GM21381 (cell line): ENCODE results near the gene SRCIN1.

Source experiments
- ATAC-seq: cut with Tn5 transposase; IDR thresholded peaks from one replicate; pipeline ENCODE4 v1.9.1; 2021; ENCODE audit warnings: mild to moderate bottlenecking, moderate library complexity; ENCODE audit not compliant: unreplicated experiment

Gene SRCIN1

GRCh38 chr17:38563362-38564253, 42.1 kb downstream of the SRCIN1 start:
- no peak for ATAC-seq

GRCh38 chr17:38562903-38563302, 42.8 kb downstream of the SRCIN1 start:
- no peak for ATAC-seq

- no peak for ATAC-seq
Measured at GRCh38 chr17:38562215-38562569, 43.6 kb downstream of the SRCIN1 start.

- no peak for ATAC-seq
Measured at GRCh38 chr17:38561416-38562214, 44.1 kb downstream of the SRCIN1 start.

- ATAC-seq, result no peak
Measured at GRCh38 chr17:38560503-38561318, 45.0 kb downstream of the SRCIN1 start.

- ATAC-seq, result no peak
Measured at GRCh38 chr17:38559880-38560230, 45.9 kb downstream of the SRCIN1 start.

- peak; percentile 66 for ATAC-seq
Measured at GRCh38 chr17:38559051-38559879, 46.5 kb downstream of the SRCIN1 start.

GRCh38 chr17:38558728-38559050, 47.1 kb downstream of the SRCIN1 start:
- ATAC-seq, result no peak

- ATAC-seq, result peak; percentile 66
Measured at GRCh38 chr17:38557836-38558727, 47.7 kb downstream of the SRCIN1 start.

GRCh38 chr17:38557396-38557795, 48.4 kb downstream of the SRCIN1 start:
- no peak for ATAC-seq

GRCh38 chr17:38556239-38556638, 49.5 kb downstream of the SRCIN1 start:
- ATAC-seq, result no peak

GRCh38 chr17:38554430-38555350, 51.1 kb downstream of the SRCIN1 start:
- no peak for ATAC-seq

GRCh38 chr17:38552343-38552742, 53.4 kb downstream of the SRCIN1 start:
- ATAC-seq, result no peak

GRCh38 chr17:38551121-38551520, 54.6 kb downstream of the SRCIN1 start:
- no peak for ATAC-seq

- ATAC-seq, result no peak
Measured at GRCh38 chr17:38550661-38551060, 55.1 kb downstream of the SRCIN1 start.

GRCh38 chr17:38549285-38549684, 56.5 kb downstream of the SRCIN1 start:
- ATAC-seq, result no peak

GRCh38 chr17:38547444-38547843, 58.3 kb downstream of the SRCIN1 start:
- ATAC-seq, result no peak

GRCh38 chr17:38546396-38546795, 59.4 kb downstream of the SRCIN1 start:
- ATAC-seq, result no peak
